Measurements from ENCODE around the gene RTL5.
A peak's percentile ranks its signal among the peaks of the same experiment; 100 is the strongest.

The RTL5 gene

DNA sequence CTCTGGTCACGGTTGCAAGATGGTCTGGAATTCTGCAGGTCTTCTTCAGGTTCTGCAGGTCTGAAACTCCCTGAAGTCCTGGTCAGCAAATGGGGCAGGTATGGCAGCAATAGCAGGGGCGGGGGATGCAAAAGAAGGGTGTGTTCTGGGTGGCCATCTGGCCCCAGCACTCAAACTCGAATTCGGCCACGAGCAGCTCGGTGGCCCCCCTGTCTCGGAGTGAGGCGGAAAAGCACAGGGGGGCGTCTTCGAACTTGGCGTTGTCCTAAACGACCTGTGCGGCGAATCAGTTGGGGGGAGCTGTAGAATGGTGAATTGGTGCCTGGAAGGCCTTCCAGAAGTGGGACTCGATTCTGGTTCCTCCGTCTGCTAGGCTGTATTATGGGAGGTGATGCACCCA lies 2.1 kb downstream of the RTL5 start:
- DNase-seq: no peak

DNA sequence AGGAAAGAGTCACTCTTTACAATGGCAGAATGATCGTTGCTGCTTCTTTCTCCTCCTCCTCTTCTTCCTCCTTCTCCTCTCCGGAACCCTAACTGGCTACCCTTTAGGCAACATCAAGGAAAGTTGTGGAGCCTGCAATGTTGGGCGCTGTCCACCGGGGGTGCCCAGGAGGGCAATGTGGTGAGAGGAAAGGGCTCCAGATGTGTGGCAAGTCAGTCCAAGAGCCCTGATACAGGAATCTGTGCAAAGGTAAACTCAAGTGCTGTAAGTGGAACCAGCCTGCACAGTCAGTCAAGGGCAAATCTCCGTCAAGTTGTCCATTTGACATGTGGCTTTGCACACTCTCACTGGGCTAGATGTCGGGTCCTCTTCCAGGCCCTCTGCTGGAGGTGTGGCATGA lies 2.8 kb downstream of the RTL5 start:
- DNase-seq: peak; percentile 9

DNA sequence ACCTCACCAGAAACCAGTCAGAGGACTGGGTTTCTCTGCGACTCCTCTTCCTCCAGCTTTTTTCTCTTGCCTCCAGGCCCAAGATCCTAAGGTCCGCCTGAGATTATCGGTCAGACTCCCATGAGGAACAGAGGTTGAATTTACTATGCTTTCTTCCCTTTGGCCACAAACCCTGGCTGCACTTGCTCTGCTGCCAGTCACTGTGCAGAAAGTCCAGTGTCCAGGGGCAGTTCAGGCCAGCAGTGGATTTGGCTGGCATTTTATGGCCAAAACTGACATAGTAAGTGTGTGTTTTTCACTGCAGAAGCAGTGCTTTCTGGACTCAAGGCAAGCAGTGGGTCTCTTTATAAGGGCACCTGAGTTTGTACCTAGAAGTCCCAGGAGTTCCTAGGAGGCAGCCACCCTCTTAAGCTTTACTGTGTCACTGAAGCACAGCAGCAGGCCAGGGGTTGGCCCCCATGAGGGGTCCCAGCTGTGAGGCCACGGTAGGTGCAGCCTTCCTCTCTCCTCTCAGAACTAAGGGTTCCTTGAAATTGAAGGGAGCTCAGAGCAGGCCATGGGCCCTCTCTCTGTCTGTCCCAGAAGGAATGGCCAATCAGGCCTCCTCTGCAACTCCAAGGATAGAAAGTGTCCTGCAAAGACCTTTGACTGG lies 3.4 kb downstream of the RTL5 start:
- no peak for DNase-seq

DNA sequence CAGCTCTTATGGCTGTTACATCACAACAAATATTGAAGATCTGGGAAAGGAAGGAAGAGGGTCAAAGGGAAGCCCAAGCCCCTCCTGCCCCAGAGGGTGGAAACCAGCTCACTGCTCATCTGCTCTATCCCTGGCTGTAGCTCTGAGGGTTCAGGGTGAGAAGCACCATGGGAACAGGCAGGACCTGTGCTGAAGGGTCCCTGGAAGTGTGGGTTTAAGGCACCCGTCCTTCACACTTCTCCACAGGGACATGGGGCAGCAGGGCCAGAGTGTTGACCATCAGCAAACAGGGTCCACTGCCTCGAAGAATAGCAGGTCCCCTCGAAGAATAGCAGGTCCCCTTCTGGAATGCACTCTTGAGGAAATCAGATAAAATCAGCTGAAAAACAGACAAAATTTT lies 4.4 kb downstream of the RTL5 start:
- no peak for DNase-seq

DNA sequence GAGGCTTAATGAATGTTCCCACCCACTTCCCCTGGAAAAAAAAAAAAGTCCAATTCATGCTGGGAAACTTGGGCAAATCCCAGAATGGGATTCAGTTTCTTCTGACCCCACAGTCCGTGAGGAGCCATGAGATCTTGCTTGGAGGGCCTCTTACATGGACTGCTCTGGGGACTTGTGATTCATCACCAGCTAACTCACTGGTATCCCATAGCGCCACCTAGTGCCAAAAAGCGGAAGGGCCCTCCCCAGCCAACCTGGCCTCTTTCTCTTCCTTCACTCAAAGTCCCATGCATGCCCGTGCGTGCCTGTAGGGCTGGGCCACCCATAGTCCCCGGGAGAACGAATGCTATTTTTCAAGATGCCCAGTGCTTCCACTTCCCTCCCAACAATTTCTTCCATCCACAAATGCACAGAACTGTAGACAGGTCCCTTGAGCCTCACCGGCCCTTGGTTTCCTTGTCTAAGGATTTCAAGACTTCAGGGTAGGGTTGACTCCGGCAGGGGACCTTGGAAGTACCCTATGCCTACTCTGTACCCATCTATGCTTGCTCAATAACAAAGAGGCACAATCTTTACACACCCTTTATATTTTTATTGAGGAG lies 5.1 kb downstream of the RTL5 start:
- peak; percentile 62 for DNase-seq

DNA sequence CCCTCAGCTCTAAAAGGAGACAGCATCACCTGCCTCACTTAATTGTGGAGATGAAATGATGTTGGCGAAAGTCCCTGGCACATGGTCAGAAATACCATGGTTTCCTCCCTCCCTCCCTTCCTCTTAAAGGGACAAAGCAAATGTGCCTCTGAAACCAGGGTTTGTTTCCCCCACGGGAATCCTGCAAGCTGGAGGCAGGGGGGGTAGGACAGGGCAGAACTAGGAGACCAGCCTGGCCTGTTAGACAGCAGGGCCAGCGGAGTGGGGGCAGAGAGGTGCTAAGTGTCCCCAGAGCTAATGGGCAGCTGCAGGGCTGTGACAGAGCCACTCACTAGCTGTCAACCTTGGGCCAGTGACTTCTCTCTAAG lies 5.7 kb downstream of the RTL5 start:
- no peak for DNase-seq

DNA sequence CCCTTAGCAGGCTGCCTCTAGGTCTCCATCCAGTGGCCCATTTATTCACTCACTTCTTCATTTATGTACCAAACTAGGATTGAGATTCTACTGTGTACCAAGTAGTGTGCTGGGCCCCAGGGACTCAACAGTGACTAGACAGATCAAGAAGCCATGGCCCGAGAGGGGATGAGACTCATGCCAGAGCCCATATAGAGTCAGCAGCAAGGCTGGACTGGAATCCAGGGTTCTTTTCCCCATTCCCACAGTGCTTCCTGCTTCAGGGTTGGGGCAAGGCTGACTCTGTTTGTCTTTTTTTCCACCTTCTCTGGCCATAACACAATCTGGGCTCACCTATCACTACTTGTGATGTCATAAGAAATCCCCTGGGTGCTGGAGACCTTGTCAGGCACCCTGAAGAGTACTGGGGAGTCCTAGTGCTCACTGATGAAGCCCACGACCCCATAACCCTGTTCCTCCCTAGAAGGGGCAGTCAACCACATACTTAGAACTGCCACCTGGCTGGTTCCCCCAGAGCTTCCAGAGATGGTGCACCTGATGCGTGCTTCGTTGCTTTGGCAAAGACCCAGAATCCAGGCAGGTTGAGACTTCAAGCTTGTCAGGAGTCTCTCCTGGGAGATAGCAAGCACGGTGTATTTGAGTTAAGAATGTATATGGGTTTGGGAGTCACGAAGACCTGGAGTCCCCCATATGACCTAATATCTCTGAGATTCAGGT lies 6.2 kb downstream of the RTL5 start:
- DNase-seq: peak; percentile 39

DNA sequence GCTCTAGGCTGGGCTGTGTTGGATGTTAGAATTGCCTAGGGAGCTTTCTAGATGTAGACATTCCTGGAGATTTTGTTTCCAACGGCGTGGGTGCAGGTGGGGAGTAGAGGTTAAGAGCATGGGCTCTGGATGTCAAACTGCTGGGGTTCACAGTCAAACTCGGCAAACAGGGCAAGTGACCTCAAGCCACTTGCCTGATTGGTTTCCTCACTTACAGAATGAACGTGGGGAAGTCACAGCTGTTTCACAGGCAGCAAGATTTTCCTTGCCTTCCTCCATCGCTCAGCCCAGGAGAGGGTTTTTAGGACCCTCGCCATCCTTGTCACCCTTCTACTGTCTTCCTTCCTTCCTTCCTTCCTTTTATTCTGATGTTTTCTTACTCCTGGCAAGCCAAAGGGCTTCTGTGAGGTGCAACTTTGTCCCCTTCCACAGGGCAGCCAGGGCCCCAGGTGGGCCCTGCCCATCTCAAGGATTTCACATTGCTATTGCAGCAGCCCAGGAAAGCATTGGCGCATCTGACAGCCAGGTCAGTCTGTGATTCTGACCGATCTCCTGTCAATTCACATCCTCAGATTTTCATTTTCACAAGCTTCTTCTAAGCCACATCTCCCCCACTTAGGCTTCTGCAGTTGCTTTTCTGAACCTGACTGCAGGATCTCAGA lies 7.0 kb downstream of the RTL5 start:
- DNase-seq: no peak

DNA sequence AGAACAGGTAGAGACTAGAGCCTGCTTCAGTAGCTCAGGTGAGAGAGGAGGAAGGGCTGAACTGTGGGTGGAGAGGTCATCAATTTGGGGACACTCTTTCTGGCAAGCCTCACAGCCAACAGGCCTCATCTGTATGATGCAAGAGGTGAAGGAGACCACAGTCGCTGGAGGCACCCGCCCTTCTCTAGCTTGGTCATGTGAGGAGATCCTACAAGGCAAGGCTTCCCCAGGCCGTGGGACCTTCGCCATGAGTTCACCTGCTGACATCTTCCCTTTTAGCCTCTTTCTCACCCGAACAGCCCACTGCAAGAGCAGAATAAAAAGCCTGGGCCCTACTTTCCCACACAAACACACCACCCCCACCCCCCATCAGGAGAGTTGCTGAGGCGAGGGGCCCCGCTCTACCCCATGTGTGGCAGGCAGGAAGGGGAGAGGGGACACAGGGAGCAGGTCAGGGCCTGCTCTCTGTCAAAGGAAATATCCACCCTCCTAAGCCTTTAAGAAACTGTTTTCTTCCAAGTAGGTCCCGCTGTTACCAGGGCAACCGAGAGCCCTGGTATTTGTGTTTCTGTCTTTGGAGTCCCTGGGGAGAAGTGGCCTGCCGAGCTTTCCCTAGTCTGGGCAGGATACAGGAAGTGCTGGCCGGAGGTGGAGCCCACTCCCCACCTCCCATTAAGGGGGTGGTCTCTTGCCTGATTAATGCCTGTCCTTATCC lies 8.1 kb downstream of the RTL5 start:
- DNase-seq: no peak

DNA sequence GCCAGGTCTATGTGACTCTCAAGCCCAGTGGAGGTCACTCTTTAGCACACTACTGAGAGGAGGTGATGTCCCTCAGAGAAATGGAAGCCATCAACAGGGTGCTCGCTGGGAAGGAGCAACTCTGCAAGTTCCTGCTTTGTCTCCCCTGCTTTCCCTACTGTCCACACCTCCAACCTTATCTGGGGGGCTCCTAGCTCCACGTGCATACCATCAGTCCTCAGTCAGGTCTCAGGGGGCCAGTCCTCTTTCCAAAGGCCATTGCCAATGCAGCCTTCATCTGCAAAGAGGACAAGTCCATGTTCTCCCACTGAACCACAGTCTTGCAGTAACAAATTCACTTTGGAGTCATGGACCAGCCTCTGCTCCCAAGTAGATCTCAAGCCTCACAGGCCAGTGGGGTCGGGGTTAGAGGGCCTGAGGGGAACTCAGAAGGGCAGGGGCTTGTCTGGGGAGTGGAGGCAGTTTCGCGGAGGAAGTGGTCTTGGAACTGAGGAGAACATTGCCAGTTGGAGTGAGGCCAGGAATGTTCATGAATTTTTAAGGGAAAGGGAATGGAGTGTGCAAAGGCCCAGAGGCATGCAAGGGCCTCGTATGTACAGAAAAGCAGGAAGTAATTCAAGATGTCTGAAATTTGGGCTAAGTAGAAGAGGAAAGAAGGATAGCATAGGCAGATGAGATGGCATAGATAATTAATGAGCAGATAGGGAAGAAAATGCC lies 8.9 kb downstream of the RTL5 start:
- no peak for DNase-seq

DNA sequence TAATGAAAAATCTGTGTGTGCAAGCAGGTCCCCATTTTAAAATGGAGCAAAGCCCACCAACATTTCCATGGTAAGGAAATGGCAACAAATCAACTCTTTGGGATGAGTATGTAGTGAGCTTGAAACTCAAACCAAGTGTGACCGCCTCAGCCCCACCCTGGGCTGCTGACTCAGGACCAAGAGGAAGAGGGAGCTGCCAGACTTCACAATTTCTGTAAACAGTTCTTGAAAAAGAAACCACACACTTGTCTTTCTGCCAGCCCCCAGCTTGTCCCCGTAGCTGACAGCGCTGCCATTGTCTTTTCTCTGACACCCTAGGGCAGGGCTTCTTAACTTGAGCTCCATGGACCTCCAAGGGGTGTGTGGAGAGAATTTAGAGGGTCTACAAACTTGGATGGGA lies 10.3 kb downstream of the RTL5 start:
- no peak for DNase-seq

DNA sequence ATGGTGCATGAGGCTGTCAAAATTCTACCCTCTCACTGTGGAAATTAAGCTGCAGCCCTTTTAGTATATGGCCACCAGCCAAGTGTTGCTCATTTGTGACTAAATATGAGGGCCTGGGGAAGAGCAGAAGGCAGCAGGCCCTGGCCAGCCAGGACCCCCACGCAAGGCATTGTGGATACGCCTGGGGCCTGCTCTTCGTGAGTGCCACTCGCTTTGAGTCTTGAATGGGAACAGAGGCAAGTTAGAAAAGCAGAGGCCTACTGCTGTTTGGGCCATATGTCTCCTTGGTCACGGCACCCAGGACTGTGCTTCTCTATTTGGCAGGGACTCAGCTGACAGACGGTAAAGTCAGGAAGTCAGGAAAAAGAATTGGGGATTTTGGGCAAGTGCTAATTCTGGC lies 10.9 kb downstream of the RTL5 start:
- DNase-seq: no peak

DNA sequence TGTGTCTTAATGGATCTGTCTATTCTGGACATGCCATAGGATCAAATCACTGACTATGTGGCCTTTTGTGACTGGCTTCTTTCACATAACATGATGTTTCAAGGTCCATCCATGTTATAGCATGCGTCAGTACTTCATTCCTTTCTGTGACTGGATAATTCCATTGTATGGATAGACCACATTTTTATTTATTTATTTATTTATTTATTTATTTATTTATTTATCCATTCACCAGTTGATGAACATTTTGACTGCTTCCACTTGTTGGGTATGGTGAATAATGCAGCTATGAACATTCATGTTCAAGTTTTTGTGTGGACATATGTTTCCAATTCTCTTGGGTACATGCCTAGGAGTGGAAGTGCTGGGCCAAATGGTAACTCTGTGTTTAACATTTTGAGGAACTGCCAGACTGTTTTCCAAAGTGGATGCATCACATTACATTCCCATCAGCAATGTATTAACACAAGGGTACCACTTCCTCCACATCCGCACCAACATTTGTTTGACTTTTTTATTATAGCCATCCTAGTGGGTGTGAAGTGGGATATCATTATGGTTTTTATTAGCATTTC lies 14.0 kb downstream of the RTL5 start:
- no peak for DNase-seq

DNA sequence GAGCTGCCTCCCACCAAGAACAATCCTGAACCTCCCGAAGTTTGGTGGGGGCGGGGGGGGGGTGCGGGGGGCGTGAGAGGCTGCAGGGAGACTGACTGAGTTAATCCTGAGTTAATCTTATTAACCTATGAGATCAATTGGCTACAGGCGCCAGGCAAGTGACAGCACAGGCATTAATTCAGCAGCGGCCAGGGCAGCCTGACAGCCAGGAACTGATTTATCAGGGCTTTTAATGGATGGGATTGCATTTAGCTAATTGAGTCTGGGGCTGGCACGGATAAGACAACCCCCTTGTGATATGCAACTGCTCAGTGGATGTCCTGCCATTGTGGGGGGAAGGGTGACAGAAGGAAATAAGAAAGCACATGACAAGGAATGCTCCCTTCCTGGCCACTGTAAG lies 16.3 kb downstream of the RTL5 start:
- no peak for DNase-seq

DNA sequence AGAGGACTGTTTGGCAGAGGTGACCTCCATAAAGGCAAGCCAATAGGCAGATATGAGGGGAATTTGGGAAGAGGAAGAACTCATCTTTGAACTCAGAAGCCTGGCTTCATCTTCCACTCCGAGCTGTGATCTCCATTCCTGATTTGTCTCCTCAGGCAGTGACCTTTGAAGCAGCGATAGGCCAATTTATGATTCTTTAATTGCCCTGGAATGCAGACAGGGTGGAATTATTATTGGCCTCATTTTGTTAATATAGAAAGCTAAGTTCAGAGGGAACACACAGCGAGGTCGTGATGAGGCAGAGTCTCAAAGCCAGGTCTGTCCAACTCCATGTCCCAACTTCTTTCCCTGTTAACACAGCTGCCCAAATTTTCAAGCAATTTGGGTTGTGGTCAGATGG lies 16.9 kb downstream of the RTL5 start:
- no peak for DNase-seq

DNA sequence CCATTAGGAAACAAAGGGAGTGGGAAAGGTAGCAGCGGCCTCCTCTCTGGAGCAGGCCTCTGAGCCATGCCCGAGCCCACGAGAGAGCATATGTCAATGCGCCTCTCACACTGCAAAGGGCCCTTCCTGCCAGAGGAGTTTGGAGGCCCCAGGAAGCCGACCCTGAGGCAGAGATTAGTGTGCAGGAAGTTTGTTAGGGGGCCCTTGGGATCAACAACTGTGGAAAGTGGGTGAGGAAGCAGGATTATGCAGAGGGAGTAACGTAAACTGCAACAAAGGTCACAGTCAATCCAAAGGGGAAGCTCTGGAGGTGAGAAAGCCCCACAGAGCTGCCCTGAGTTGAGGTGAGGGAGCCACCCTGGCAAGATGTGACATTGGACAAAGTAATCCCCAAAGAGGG lies 17.4 kb downstream of the RTL5 start:
- DNase-seq: no peak

DNA sequence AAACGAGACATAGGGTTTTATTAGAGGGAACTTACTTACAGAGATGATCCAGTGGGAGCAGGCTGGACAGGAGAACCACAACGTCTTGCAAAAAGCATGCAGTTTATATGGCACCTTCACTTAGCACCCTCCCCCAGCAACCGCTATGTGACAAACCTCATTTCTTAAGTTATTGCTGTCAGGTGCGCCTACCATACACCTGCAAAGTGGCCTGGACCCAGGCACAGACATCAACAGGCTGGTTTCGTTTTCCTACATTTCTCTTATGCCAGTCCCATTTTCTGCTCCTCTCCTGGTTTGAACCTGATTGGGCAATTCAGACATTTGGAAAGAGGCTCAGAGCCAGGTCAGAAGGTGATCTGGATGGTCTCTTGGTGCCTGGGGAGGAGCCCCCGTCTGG lies 18.3 kb downstream of the RTL5 start:
- DNase-seq: no peak

DNA sequence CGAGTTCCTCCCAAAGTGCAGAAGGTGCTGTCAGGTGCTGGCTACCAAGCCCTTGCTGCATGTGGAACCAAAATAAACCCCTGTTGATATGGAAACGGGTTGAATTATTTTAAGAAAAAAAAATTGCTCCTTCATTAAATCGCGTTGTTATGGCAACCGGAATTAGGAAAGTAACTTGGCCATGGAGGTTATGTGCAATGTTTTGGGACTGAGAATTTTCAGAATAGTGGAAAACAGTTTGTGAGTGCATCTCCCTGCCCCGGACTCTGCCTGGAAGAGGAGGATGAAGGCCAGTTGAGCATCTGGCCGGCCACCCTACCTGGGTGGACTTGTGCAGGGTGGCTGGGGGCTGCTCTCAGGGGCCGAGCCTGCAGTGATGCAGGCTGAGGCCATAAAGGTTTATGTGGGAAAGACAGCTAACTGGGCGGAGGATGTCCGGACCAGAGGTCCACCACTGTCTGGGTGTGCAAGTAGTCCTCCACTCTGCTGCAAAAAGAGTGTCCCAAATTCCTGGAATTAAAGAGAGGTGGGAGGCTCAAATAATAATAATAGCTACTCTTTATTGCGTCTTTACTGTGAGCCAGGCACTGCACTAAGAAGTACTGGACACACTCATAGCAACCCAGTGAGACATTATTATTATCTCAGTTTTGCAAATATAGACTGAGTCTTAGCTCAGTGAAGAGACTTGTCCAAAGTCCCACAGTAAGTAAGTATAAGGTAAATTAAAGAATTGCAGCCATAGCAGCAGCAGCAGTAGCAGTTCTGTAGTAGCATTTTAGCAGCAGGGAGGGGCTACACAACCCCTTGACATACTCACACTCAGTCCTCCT lies 20.6 kb downstream of the RTL5 start:
- no peak for DNase-seq

DNA sequence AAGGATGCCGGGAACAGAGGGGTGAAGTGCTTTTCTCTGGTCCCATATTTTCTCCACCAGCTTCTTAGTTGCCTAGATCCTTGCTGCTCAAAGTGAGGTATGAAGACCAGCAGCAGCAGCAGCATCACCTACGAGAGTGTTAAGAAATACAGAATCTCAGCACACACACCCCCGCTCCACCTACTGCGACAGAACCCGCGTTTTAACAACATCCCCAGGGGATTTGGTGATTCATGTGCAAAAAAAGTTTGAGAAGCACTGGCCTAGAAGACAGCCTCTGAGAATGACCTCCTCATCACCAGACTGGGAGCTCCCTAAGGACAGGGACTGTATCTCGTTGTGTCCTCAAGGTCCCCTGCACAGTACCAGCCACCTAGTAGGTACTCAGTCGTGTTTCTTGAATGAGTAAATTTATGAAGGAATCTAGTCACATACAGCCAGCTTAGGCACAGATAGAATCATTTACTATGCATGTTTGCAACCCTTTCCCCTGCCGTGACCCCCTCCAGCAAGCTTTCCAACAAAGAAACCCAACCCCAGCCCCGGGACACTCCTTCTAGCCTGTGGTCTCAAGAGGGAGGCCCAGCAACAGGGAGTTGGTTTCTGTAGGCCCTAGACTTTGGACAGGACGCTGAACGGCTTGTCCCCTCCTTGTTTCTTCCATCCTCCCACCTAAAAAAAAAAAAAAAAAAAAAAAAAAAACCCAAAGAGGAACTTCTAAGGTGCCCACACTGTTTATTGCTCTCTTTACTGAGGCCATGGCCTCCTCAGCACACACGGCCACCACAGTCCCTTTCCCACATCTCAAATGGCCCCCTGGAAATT lies 21.5 kb downstream of the RTL5 start:
- DNase-seq: no peak

DNA sequence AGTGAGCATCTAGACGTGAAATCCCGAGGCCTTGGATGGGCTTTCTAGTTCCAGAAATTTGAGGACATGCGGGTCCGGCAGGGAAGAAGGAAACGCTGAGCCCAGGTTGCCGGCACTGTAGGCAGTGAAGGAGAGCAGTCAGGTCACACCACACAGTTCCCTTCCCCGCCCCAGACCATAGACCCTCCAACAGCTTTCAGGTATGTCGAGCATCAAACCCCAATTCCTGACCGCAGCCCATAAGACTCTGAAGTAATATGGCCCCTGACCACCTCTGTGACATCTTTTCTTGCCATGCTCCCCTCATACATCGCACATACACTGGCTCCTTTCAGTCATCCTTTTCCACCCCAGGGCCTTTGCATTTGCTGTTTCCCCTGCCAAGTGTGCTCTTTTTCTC lies 23.0 kb downstream of the RTL5 start:
- no peak for DNase-seq
